ENCODE data around the gene PAGR1.
"Not testable (repeated sequence)": the region's sequence is repeated elsewhere in the genome, so short reads cannot be mapped to it uniquely, and the experiment has no call there.

Gene PAGR1

GRCh38 chr16:29793153-29793552 is 22.8 kb upstream of the PAGR1 start:
- DNase-seq = not testable (repeated sequence)

DNA sequence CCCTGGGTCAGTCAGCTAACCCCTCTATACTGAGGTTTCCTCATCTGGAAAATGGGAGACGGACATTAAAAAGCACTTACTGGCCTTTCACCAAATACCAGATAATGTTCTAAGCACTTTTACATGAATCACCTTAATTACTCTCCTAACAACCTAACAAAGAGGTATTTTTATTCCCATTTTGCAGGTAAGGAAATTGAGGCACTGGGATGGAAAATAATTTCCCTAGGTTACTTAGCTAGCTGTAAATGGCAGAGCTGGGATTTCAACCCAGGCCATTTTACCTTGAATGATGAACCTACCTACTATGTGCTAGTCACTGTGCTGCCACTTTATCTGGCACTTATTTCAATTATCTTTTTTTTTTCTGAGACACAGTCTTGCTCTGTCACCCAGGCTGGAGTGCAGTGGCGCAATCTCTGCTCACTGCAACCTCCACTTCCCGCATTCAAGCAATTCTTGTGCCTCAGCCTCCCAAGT is 21.7 kb upstream of the PAGR1 start:
- no peak for DNase-seq

DNA sequence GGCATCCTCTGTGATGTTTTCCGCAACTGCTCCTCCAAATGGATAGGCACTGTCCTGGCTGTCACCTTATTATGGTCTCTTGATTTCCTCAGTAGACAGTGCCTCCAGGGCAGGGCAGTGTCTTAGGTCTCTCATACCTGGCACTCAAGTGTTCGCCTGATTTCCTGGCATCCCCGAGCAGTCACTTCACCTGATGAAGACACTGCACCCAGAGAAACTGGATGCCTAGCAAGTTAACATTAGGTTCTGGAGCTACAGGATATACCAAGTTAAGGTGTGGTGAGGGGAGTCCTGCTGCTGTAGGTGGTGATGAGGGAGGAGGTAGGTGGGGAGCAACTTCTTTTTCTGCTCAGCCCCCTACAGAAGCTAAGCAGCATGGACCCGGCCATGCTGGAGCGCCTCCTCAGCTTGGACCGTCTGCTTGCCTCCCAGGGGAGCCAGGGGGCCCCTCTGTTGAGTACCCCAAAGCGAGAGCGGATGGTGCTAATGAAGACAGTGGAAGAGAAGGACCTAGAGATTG is 13.5 kb upstream of the PAGR1 start:
- DNase-seq = no peak

GRCh38 chr16:29804020-29804419 is 11.9 kb upstream of the PAGR1 start:
- no peak for DNase-seq

DNA sequence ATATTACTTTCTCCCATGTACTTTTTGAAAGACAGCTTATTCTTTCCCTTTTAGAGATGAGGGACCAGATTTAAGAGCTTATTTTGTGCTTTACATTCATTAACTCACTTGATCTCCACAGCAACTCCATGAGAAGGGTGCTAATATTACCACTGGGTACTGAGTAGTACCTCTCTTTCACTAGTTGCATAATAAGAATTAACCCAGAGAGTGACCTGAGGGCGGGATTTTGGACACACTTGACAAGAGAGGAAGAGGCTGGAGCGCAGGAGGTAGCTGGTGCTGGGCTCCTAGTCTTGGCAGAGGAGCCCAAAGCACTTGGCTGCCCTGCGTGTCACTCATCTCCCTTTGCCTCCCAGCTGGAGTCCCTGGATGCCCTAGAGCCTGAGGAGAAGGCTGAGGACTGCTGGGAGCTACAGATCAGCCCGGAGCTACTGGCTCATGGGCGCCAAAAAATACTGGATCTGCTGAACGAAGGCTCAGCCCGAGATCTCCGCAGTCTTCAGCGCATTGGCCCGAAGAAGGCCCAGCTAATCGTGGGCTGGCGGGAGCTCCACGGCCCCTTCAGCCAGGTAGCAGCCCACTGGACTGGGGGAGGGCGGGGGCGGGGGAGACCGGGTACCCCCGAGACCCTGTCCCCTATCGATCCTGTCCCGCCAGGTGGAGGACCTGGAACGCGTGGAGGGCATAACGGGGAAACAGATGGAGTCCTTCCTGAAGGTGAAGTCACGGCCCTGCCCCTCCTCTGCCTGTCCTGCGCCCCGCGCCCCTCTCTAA is 11.3 kb upstream of the PAGR1 start:
- DNase-seq = peak; percentile 36

- DNase-seq = peak; percentile 98
These were observed 10.5 kb upstream of the PAGR1 start for GRCh38 chr16:29805232-29806098.

DNA sequence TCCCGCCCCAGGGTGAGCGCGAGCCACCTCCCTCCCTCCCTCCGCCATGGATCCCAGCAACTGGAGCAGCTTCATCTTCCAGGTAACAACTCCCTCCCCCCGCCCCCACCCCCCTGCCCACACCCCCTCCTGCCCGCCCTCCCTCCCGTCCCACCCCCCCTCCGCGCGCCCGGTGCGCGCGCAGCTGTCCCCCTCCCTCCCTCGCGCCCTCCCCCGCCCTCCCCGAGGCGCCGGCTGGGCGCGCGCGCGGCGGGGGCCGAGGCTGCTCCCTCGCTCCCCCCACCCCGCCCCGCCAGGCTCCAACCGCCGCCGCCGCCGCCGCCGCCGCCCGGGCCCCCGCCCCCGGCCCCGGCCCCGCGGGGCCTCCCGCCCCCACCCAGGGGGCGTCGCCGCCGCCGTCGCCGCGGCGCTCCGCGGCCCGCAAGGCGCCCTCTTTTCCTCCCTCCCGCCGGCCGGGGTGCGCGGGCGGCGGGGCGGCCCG is 9.8 kb upstream of the PAGR1 start, which contains the start of gene MAZ:
Gene MAZ (plus strand): TSS at position 431 of the 481 bp plus-strand sequence. CDS start 173 bp downstream, outside the sequence.
- DNase-seq = peak; percentile 87

DNA sequence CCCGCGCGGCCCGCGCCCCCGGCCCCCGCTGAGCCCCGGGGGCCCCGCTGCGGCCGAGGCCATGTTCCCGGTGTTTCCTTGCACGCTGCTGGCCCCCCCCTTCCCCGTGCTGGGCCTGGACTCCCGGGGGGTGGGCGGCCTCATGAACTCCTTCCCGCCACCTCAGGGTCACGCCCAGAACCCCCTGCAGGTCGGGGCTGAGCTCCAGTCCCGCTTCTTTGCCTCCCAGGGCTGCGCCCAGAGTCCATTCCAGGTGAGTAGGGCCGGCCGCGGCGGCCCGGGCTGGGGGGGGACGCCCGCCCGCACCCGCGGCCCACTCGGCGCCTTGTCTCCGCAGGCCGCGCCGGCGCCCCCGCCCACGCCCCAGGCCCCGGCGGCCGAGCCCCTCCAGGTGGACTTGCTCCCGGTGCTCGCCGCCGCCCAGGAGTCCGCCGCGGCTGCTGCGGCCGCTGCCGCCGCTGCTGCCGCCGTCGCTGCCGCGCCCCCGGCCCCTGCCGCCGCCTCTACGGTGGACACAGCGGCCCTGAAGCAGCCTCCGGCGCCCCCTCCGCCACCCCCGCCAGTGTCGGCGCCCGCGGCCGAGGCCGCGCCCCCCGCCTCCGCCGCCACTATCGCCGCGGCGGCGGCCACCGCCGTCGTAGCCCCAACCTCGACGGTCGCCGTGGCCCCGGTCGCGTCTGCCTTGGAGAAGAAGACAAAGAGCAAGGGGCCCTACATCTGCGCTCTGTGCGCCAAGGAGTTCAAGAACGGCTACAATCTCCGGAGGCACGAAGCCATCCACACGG is 9.1 kb upstream of the PAGR1 start:
- DNase-seq = peak; percentile 65

- DNase-seq = peak; percentile 84
These were observed 8.3 kb upstream of the PAGR1 start for GRCh38 chr16:29807426-29808218.

DNA sequence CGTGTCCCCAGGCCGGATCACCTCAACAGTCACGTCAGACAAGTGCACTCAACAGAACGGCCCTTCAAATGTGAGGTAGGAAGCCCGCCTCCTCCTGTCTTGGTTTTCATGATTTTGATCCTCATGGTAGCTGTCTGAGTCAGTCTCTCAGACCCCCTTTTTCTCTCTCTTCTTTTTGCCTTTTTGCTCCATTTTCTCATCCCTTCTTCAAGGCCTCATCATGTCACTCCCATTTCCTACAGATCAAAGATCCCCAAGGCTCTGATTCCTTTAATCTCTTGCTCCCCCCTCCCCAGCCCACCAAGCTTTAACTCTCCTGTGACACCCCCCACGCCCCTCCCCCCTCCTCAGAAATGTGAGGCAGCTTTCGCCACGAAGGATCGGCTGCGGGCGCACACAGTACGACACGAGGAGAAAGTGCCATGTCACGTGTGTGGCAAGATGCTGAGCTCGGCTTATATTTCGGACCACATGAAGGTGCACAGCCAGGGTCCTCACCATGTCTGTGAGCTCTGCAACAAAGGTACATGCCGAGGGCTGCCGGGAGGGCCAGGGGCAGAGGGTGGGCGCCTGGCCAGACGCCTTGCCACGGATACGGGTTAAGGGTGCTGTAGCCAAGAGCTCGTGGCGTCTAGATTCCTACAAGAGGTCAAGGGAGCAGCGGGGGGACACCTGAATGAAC is 7.6 kb upstream of the PAGR1 start:
- DNase-seq = no peak

DNA sequence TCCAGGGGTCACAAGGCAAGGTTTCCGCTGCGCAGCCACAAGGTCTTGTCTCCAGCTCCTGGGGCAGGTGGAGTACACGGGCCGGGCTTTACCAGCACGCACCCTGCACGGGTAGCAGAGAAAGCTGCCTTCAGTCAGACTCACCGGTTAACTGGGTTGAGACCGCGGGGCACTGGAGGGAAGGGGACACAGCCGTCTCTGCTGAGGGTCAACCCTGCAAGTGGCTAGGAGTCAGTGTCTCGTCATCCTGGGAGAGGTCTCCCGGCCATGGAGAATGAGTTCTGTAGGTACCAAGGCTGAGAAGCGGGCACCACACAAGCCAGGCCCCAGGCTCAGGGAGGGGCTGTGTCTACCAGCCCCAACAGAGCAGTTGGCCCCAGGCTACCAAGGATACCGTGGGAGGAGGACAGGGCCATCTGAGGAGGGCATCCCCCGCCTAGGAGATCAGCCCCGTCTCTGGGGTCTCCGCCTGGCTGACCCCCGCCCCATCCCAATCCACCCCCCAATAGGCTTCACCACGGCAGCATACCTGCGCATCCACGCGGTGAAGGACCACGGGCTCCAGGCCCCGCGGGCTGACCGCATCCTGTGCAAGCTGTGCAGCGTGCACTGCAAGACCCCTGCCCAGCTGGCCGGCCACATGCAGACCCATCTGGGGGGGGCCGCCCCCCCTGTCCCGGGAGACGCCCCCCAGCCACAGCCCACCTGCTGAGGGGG is 6.8 kb upstream of the PAGR1 start:
- no peak for DNase-seq

DNA sequence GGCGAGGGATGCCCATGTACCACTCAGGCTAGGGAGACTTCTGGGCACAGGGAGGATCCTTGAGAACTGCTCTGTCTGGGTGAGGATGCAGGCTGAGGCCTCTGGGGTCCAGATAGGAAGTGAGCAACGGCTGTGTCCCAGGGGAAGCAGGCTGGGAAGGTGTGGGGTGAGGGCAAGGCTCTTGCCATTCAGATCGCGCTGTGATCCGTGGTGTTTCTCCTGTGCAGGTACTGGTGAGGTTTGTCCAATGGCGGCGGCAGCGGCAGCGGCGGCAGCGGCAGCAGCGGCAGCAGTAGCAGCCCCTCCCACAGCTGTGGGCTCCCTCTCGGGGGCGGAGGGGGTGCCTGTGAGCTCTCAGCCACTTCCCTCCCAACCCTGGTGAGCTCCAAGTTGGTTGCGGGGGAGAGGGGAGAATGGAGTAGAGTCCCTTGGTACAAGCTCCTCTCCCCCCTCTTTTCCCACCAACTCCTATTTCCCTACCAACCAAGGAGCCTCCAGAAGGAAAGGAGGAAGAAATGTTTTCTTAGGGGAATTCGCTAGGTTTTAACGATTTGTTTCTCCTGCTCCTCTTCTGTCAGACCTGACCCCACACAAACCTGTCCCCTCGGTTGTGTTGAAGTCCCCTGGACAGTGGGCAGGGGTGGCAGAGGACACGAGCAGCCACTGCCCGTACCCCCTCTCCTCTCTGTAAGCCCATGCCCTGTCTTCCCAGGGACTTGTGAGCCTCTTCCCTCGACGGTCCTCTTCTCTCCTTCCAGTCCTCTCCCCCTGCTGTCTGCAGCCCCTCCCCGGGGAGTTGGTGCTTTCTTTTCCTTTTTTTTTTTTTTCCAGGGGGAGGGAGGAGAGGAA is 5.9 kb upstream of the PAGR1 start:
- no peak for DNase-seq

DNA sequence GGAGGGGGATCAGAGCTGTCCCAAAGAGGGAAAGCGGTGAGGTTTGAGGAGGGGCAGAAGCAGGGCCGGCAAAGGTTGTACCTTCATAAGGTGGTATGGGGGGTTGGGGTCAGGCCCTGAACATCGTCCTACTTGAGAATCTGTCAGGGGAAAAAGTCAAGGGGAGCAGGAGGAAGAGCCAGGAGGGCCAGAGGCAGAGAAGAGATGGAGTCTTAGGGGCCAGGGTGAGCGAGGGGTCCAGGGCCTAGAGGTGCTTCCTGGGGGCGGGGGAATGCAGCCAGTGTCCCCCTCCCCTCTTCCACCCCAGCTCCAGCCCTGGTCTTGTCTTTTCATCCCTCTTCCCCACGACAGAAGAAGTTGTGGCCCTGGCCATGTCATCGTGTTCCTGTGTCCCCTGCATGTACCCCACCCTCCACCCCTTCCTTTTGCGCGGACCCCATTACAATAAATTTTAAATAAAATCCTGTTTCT is 5.2 kb upstream of the PAGR1 start:
- DNase-seq = no peak

DNA sequence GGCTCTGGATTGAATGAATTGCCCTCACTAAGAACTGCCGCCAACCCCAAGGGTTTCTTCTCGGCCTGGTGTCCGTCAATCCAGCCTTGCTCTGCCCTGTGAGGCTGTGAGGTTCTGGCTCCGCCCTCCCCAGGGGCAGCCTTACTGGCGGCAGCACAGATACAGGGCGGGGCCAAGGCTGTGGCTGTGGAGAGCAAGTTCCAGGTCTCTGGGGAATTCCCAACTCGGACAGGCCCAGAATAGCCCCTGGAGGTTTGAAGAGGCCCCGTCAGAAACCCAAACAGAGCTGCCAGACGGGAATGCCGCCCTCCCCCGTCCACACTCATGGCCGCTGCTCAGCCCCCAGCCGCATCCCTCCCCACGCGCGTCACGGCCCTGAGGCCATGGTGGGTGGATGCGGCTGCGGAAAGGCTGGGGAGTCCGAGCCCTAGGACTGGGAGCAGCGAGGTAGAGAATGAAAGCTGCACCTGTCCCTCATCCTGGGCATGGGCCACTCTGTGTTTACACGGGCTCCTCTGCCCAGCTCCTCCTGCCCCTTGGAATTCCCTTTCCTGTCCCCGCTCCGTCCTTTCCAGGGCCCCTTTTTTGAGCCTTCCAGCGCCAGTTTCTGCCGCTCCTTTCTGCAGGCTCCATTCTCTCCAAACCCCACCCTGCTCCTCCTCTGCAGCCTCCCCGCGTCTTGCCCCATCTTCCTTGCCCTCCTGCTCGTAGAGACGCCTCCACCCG is 4.6 kb upstream of the PAGR1 start:
- peak; percentile 84 for DNase-seq

DNA sequence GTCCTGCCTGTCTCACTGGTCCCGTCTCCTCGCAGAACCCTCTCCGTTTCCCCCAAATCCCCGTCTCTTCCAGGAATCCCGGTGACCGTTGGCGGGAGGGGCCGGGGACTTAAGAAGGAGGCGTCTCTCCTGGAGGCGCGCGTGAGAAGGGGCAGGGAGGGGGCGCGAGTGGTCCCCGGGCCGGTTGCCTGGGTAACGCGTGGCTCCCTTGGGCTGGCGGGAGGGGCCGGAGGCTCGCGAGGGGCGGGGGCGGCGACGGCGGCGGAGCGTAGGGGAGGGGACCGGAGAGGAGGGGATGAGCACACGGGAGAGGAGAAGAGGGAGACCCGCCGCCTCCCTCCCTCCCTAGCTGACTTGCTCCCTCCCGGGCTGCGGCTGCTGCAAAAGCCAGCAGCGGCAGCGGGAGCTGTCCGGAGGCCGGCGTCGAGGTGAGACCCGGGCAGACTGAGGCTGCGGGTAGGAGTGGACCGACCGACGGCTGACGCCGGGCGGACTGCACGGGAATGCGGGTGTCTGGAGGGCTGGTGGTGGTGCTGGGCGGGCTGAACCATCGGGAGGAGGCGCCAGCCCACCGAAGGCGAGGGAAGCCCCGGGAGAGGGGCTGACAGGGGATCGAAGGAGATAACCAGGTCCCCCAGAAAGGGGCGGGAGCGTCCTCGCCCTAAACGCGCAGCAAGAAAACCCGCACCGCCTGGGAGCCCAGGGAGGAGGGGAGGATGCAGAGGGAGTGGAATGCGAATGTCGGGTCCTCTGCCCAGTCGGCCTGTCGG is 3.9 kb upstream of the PAGR1 start, which contains the start of gene PRRT2:
Gene PRRT2 (plus strand): TSS at position 298 of the 770 bp plus-strand sequence. CDS start 862 bp downstream, outside the sequence.
- peak; percentile 65 for DNase-seq

- no peak for DNase-seq
These were observed 3.0 kb upstream of the PAGR1 start for GRCh38 chr16:29812754-29813643.

Data from NCI-H1092 (cell line).